Lung (tissue), 12 donors: ENCODE measurements around the gene SMAD2. TPM values are rescaled to one million over a fixed set of nuclear protein-coding genes. Genes with fewer than 3 reads are reported as not detected.

Experiments used
- ATAC-seq: fragments of 200-7000 bp; cut with Tn5 transposase; one replicate; pipeline ENCODE4 v1.9.1; 2020; ENCODE audit warnings: moderate number of reproducible peaks; ENCODE audit not compliant: insufficient read depth, low FRiP score
- DNase-seq, 3 donors: peaks; one replicate each; pipeline ENCODE4 v3.0.0-alpha.2; 2013 to 2017
- H3K27ac ChIP-seq, 2 donors: one replicate each; pipeline ENCODE4 v1.5.1; 2013; ENCODE audit warnings: mild to moderate bottlenecking in 2 of 2, moderate library complexity in 2 of 2, control low read depth in 1 of 2, inconsistent platforms in 1 of 2, low read depth in 1 of 2, low read length in 1 of 2
- H3K27me3 ChIP-seq, 3 donors: one replicate each; pipeline ENCODE4 v1.5.1; 2013; ENCODE audit warnings: low read length in 2 of 3; ENCODE audit not compliant: control insufficient read depth in 3 of 3, insufficient read depth in 3 of 3
- H3K36me3 ChIP-seq, 4 donors: one replicate each; pipeline ENCODE4 v1.5.1; 2013; ENCODE audit warnings: low read length in 4 of 4, mild to moderate bottlenecking in 1 of 4, moderate library complexity in 1 of 4; ENCODE audit not compliant: control insufficient read depth in 4 of 4, insufficient read depth in 4 of 4
- H3K4me1 ChIP-seq, 5 donors: one replicate each; pipeline ENCODE4 v1.5.1; 2013; ENCODE audit warnings: low read length in 5 of 5, mild to moderate bottlenecking in 2 of 5, moderate library complexity in 1 of 5; ENCODE audit not compliant: control insufficient read depth in 5 of 5, insufficient read depth in 5 of 5
- H3K4me3 ChIP-seq: one replicate; pipeline ENCODE4 v1.5.1; 2013; ENCODE audit warnings: mild to moderate bottlenecking, control low read depth, moderate library complexity
- H3K9ac ChIP-seq, 2 donors: one replicate each; pipeline ENCODE4 v1.5.1; 2013; ENCODE audit warnings: low read length in 2 of 2, control low read depth in 1 of 2; ENCODE audit not compliant: insufficient read depth in 1 of 2
- H3K9me3 ChIP-seq, 4 donors: one replicate each; pipeline ENCODE4 v1.5.1; 2013; ENCODE audit warnings: low read length in 3 of 4, mild to moderate bottlenecking in 1 of 4, moderate library complexity in 1 of 4; ENCODE audit not compliant: control insufficient read depth in 4 of 4, insufficient read depth in 3 of 4
- whole genome bisulfite sequencing, 2 donors: extraction: QIAGEN DNeasy Blood & Tissue Kit; methylation state at CpG; one replicate each; pipeline ENCODE4 v1.1.7; 2013; 5-methylcytosine and 5-hydroxymethylcytosine counted together
- polyA plus RNA-seq, 2 donors: library from polyadenylated mRNA; stranded (reverse); fragments of 200-250 nt; gene quantifications; one replicate each; pipeline ENCODE4 v1.2.1, GENCODE V29; 2013
- total RNA-seq, 2 donors: library from RNA; depleted of rRNA in 1 of 2; stranded (reverse); fragments of >200 nt in 1 of 2; gene quantifications; one replicate each; pipeline ENCODE4 v1.2.1, GENCODE V29; 2014 to 2021
- TF ChIP-seq, protein P1 (sequence below): IDR thresholded peaks from 2 replicates; pipeline ENCODE4 v1.5.1; 2012; ENCODE audit warnings: mild to moderate bottlenecking; ENCODE audit errors: control extremely low read depth, extremely low read depth
- donor health status: control.
- donor health status: control.
- donor health status: Bipolar disorder and iron deficiency.
- donor health status: healthy.
- donor health status: DM: yes; HTN: yes; CAD: no.

Gene SMAD2
- total and polyA plus RNA-seq, 4 donors: 30.6 to 161 (median 90.2) TPM

DNA sequence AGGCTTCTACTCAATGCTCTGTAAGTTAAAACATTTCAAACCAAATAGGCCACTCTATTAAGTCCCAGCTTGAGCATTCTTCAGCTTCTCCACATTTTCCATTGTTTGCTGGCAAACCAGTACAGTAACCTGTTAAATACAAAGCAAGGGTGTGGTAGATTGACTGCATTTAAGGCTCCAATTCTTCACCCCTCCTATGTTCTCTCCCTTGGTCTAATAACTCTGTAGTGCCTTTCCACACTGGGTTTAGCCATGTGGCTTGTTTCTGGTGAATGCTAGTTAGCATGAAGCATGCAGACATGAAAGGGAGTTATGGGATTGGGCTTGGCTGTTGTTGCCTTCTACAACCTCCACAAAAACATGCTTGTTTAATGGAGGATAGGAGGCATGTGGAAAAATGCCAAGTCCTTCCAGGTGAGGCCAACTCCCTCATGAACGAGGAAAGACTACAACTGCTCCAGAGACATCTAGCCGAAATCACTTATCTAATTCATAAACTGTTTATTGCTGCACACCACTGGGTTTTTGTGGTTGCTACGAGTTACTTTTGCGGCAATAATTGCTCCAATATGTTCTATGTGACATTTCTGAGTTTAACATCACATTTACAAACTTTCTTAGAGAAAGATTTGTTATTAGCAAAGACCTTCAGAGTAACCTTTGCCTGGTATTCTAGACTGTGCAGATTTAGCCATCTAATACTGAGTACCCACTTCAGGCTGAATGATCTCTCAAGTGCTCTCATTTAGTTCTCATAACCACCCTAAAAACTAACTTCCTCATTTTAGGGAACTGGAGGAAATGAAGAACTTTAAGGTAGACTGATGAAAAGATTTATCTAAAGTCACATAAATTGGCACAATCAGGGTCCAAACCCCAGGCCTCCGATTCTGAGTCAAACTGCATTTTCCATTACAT lies 104.0 kb downstream of the SMAD2 start:
- TF ChIP-seq, protein P1, sequence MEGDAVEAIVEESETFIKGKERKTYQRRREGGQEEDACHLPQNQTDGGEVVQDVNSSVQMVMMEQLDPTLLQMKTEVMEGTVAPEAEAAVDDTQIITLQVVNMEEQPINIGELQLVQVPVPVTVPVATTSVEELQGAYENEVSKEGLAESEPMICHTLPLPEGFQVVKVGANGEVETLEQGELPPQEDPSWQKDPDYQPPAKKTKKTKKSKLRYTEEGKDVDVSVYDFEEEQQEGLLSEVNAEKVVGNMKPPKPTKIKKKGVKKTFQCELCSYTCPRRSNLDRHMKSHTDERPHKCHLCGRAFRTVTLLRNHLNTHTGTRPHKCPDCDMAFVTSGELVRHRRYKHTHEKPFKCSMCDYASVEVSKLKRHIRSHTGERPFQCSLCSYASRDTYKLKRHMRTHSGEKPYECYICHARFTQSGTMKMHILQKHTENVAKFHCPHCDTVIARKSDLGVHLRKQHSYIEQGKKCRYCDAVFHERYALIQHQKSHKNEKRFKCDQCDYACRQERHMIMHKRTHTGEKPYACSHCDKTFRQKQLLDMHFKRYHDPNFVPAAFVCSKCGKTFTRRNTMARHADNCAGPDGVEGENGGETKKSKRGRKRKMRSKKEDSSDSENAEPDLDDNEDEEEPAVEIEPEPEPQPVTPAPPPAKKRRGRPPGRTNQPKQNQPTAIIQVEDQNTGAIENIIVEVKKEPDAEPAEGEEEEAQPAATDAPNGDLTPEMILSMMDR: no peak
- Histone ChIP-seq H3K4me3 (no peak overlapping the region), H3K9me3 (no peaks in the 10 kb centered on the region), H3K36me3 (peaks cover 0 to 11% (median 0%) of the 10 kb centered on the region in 4 donors), H3K4me1 (peaks cover 0 to 7% (median 0%) of the 10 kb centered on the region in 5 donors), H3K27me3 (no peaks in the 10 kb centered on the region), H3K27ac (peak overlapping the region in 1 of 2 donors; percentile 74), H3K9ac (no peak overlapping the region)
- no peak for ATAC-seq
- DNase-seq: no peak
- WGBS, 2 donors: 71 to 83% methylated on average over 5 of the region's 5 CpGs

DNA sequence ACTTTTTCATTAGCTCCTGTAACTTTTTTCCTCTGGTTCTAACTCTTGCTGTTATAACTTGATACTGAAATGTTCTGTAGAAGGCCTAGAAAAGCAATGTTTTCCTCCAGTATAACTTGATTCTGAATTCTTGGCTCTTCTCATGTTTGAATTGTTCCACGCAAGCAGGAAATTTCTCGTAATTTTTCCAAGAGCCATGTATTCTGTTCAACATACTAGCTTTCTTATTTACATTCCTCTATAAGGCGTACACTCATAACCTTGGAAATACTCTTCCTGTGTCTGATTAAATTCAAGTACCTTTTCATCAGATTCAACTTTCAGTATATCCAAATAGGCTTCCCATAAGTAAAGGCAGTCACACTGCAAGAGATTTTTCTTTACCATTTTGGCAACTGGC lies 109.1 kb downstream of the SMAD2 start:
- no peak overlapping the region for H3K4me3 ChIP-seq
- peaks cover 0 to 4% (median 0%) of the 10 kb centered on the region in 4 donors for H3K36me3 ChIP-seq
- no peak for ATAC-seq
- no peak overlapping the region for H3K27ac ChIP-seq
- no peaks in the 10 kb centered on the region for H3K27me3 ChIP-seq
- 69 to 80% methylated on average over 3 of the region's 3 CpGs for WGBS, 2 donors
- no peak overlapping the region for H3K9ac ChIP-seq
- DNase-seq: peak in 2 of 3 donors; percentile 18 to 35
- no peaks in the 10 kb centered on the region for H3K9me3 ChIP-seq
- TF ChIP-seq, protein P1: no peak
- H3K4me1 ChIP-seq: peaks cover 0 to 7% (median 0%) of the 10 kb centered on the region in 5 donors

DNA sequence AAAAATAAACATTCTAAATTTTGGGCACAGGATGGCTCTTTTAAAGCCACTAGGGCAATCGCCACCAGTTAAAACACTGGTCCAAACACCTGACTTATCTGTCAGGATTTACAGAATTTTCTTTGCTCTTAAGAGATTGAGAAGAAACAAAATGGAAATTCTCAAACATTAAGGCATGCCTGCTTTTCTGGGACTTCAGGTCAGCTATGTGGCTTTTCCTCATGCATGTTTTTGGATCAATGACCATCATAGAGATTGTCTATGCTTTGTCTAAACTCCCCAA lies 112.7 kb downstream of the SMAD2 start:
- H3K36me3 ChIP-seq: no peaks in the 10 kb centered on the region
- H3K27me3 ChIP-seq: no peaks in the 10 kb centered on the region
- no peak overlapping the region for H3K4me3 ChIP-seq
- DNase-seq: no peak
- WGBS, 2 donors: 55 to 74% methylated on average over 1 of the region's 1 CpG
- peaks cover 0 to 2% (median 0%) of the 10 kb centered on the region in 5 donors for H3K4me1 ChIP-seq
- H3K9me3 ChIP-seq: no peaks in the 10 kb centered on the region
- no peak for ATAC-seq
- no peak overlapping the region for H3K27ac ChIP-seq
- TF ChIP-seq, protein P1: no peak
- H3K9ac ChIP-seq: peak overlapping the region in 1 of 2 donors; percentile 79
